WTC11 (cell line): Measurements from ENCODE around the gene TBRG4. TPM values are rescaled to one million over a fixed set of nuclear protein-coding genes. Genes with fewer than 3 reads are reported as not detected.

Source experiments
- ATAC-seq: fragments of 200-7000 bp; cut with Tn5 transposase; 2 replicates; pipeline ENCODE4 v1.10.0; 2021; ENCODE audit warnings: mild to moderate bottlenecking, moderate library complexity
- CTCF ChIA-PET: fragments of 300-600 bp; sonication (Branson Sonifier 250); formaldehyde crosslinking; loops from one replicate; lab custom pipeline; 2021; ENCODE audit warnings: antibody characterized with exemption; lab: Charles Lee
- POLR2A ChIA-PET: fragments of 350-600 bp; sonication (Branson Sonifier 250); formaldehyde crosslinking; loops from one replicate; lab custom pipeline; 2021; ENCODE audit warnings: antibody characterized with exemption; lab: Charles Lee
- DNase-seq: peaks from one replicate; pipeline ENCODE4 v3.0.0; 2021; ENCODE audit warnings: low spot score
- H3K27ac Mint-ChIP-seq: 2 replicates; pipeline ENCODE4 v1.8.0; 2021; ENCODE audit warnings: mixed read lengths
- H3K27me3 Mint-ChIP-seq: 2 replicates; pipeline ENCODE4 v1.8.0; 2021; ENCODE audit warnings: low read depth, mild to moderate bottlenecking, moderate library complexity, mixed read lengths
- H3K36me3 Mint-ChIP-seq: 2 replicates; pipeline ENCODE4 v1.8.0; 2021; ENCODE audit warnings: mixed read lengths
- H3K4me1 Mint-ChIP-seq: 2 replicates; pipeline ENCODE4 v1.8.0; 2022; ENCODE audit warnings: mixed read lengths
- H3K4me3 Mint-ChIP-seq: 2 replicates; pipeline ENCODE4 v1.8.0; 2021; ENCODE audit warnings: mild to moderate bottlenecking, moderate library complexity, mixed read lengths
- H3K9me3 Mint-ChIP-seq: 2 replicates; pipeline ENCODE4 v1.8.0; 2021; ENCODE audit warnings: mixed read lengths
- ARID4B ChIP-seq: sonication (generic); formaldehyde crosslinking; IDR thresholded peaks from 2 replicates; pipeline ENCODE4 v1.8.0; 2023; ENCODE audit warnings: missing genetic modification reagents, mild to moderate bottlenecking, borderline replicate concordance
- ATF2 ChIP-seq: sonication (generic); formaldehyde crosslinking; IDR thresholded peaks from 2 replicates; pipeline ENCODE4 v1.8.1; 2022; ENCODE audit warnings: low read depth, missing genetic modification reagents, borderline replicate concordance
- CREB1 ChIP-seq: sonication (generic); formaldehyde crosslinking; IDR thresholded peaks from 2 replicates; pipeline ENCODE4 v1.8.0; 2023; ENCODE audit warnings: mild to moderate bottlenecking, missing genetic modification reagents
- CTCF ChIP-seq: fragments of 200-600 bp; IDR thresholded peaks from 2 replicates; pipeline ENCODE4 v1.8.0; 2022; ENCODE audit warnings: antibody characterized with exemption
- E2F1 ChIP-seq: sonication (generic); formaldehyde crosslinking; IDR thresholded peaks from 2 replicates; pipeline ENCODE4 v1.8.0; 2022; ENCODE audit warnings: mild to moderate bottlenecking, missing genetic modification reagents
- ELF4 ChIP-seq: sonication (generic); formaldehyde crosslinking; IDR thresholded peaks from 2 replicates; pipeline ENCODE4 v1.8.1; 2022; ENCODE audit warnings: low read depth, mild to moderate bottlenecking, moderate library complexity, missing genetic modification reagents
- ESRRA ChIP-seq: sonication (generic); formaldehyde crosslinking; IDR thresholded peaks from 2 replicates; pipeline ENCODE4 v1.8.1; 2022; ENCODE audit warnings: mild to moderate bottlenecking, missing genetic modification reagents, borderline replicate concordance
- MYBL2 ChIP-seq: sonication (generic); formaldehyde crosslinking; IDR thresholded peaks from 2 replicates; pipeline ENCODE4 v1.8.1; 2023; ENCODE audit warnings: mild to moderate bottlenecking, moderate library complexity, missing genetic modification reagents
- NR1H2 ChIP-seq: sonication (generic); formaldehyde crosslinking; IDR thresholded peaks from 2 replicates; pipeline ENCODE4 v1.9.0; 2021; ENCODE audit warnings: mild to moderate bottlenecking, moderate library complexity, missing genetic modification reagents
- NR2C2 ChIP-seq: sonication (generic); formaldehyde crosslinking; IDR thresholded peaks from 2 replicates; pipeline ENCODE4 v1.8.0; 2022; ENCODE audit warnings: mild to moderate bottlenecking, missing genetic modification reagents
- NR3C1 ChIP-seq: sonication (generic); formaldehyde crosslinking; conservative IDR thresholded peaks from 2 replicates; pipeline ENCODE4 v1.8.1; 2023; ENCODE audit warnings: low read depth, mild to moderate bottlenecking, missing genetic modification reagents
- PRRX2 ChIP-seq: fragments of 250-450 bp; sonication (Bioruptor Pico); IDR thresholded peaks from 2 replicates; pipeline ENCODE4 v1.8.0; 2021; ENCODE audit warnings: mild to moderate bottlenecking
- RELA ChIP-seq: sonication (generic); formaldehyde crosslinking; IDR thresholded peaks from 2 replicates; pipeline ENCODE4 v1.8.1; 2022; ENCODE audit warnings: missing genetic modification reagents, mild to moderate bottlenecking, borderline replicate concordance
- SMAD4 ChIP-seq: sonication (generic); formaldehyde crosslinking; IDR thresholded peaks from 2 replicates; pipeline ENCODE4 v1.8.0; 2022; ENCODE audit warnings: mild to moderate bottlenecking, missing genetic modification reagents
- USF2 ChIP-seq: sonication (generic); formaldehyde crosslinking; IDR thresholded peaks from 2 replicates; pipeline ENCODE4 v1.8.1; 2023; ENCODE audit warnings: mild to moderate bottlenecking, missing genetic modification reagents, moderate library complexity
- ZNF138 ChIP-seq: sonication (generic); formaldehyde crosslinking; conservative IDR thresholded peaks from 2 replicates; pipeline ENCODE4 v1.8.1; 2022; ENCODE audit warnings: mild to moderate bottlenecking, moderate library complexity, missing genetic modification reagents
- ZNF317 ChIP-seq: sonication (generic); formaldehyde crosslinking; IDR thresholded peaks from 2 replicates; pipeline ENCODE4 v1.8.1; 2023; ENCODE audit warnings: low read depth, mild to moderate bottlenecking, moderate library complexity, missing genetic modification reagents, borderline replicate concordance
- ZNF423 ChIP-seq: fragments of 250-450 bp; sonication (Bioruptor Pico); IDR thresholded peaks from 2 replicates; pipeline ENCODE4 v2.1.2; 2022; ENCODE audit warnings: mild to moderate bottlenecking, moderate library complexity
- total RNA-seq: library from RNA; stranded (reverse); gene quantifications from 3 replicates; pipeline ENCODE4 v1.2.3, GENCODE V29; 2021

Gene TBRG4
- total RNA-seq, 1 experiment from 2014 or later: 167 TPM

GRCh38 chr7:45101748-45102147, 9.7 kb downstream of the TBRG4 start (continued):
- no peak for TF ChIP-seq ARID4B
- no peak for TF ChIP-seq E2F1 (CRISPR knock-in tag)
- TF ChIP-seq SMAD4: no peak
- no peak for TF ChIP-seq ZNF138
- TF ChIP-seq RELA: no peak
- TF ChIP-seq NR1H2: no peak
- no peak for TF ChIP-seq CTCF
- no peak for TF ChIP-seq ELF4 (CRISPR knock-in tag)
- TF ChIP-seq ESRRA (CRISPR knock-in tag): no peak

DNA sequence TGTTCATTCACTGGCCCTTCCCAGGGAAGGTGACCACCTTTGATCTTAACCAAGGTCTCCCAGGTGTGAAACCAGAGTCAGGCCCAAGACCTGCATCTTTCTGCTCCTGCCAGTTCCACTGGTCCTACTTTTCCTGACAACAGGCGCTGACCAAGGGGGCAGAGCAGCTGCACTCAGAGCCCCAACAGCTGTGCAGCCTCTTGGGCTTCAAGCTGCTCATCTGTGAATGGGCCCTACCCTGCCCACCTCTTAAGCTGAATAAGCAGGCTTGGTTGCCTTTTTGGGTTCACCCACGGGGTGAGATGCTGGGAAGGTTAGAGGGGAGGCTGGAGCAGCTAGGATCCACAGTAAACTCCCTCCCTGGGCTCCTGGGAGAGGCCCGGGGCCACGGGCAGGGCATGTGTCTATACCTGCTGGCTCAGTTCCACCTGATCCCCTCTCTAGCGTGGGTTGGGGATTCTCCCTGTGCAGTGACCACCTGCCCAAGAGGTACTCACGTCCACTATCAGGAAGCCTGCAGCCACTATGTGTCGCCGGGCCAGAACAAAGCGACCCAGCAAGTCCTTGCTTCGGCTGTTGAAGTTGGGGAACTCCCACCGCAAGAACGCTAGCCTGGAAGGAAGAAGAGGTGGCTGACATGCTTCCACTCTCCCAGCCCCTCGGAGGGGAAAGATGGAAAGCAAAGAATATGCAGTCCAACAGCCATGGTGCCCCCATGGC, 10.6 kb downstream of the TBRG4 start:
- H3K4me1 Mint-ChIP-seq: no peaks in the 10 kb centered on the region
- H3K27ac Mint-ChIP-seq: no peak overlapping the region
- no peak overlapping the region for H3K4me3 Mint-ChIP-seq
- H3K9me3 Mint-ChIP-seq: no peaks in the 10 kb centered on the region
- TF ChIP-seq USF2 (CRISPR knock-in tag) (no peak), CREB1 (CRISPR knock-in tag) (no peak), MYBL2 (no peak), PRRX2 (no peak), NR3C1 (no peak), ZNF317 (CRISPR knock-in tag) (no peak), ZNF423 (CRISPR knock-in tag) (no peak), NR2C2 (no peak), ATF2 (CRISPR knock-in tag) (no peak)
- peaks cover 52% of the 10 kb centered on the region for H3K36me3 Mint-ChIP-seq
- H3K27me3 Mint-ChIP-seq: no peaks in the 10 kb centered on the region
- no peak for DNase-seq
- POLR2A ChIA-PET: interaction anchor here (1.5 kb wide), 1 partner anchor 11 kb away, joined by 5 read pairs; the partner anchor contains the start of gene TBRG4
- CTCF ChIA-PET: interaction anchor here (2.2 kb wide), 1 partner anchor 127 kb away, joined by 13 read pairs; no protein-coding TSS in a partner anchor
- ATAC-seq: no peak
